ENCODE measurements around the gene LCP2. TPM values are rescaled to one million over a fixed set of nuclear protein-coding genes. Genes with fewer than 3 reads are reported as not detected.

LCP2 gene
- total and polyA plus RNA-seq, 2 of the 4 experiments (the other 2 are of a cell fraction): not detected

DNA sequence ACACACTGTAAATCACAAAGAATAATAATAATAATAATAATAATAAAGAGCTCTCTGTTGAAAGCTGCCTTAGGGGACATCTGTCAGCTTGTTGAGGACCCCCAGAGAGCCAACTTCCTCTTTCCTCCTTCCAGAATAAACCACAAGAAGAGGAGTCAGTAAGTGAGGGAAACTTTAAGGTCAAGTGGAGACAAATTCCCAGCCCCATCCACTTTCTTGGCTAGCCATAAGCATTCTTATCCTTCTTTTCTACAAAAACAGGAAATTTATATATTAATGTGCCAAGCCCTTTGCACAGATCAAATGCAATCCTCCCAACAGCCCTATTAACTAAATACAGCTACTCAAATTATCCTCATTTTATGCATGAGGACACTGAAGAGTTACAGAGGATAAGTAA is 74.2 kb downstream of the LCP2 start:
- ATAC-seq (ENCODE audit: low read depth) (no peak), DNase-seq (no peak)
- H3K79me1 ChIP-seq (ENCODE audit: low read depth in 1 of 2, low read length in 2 of 2): no peaks in the 10 kb centered on the region
- H2BK20ac ChIP-seq (ENCODE audit: low read depth, low read length): no peak overlapping the region
- in situ Hi-C loops (cut with MboI; ENCODE audit: low sequenced_read_pairs) (loop anchor here (10.0 kb wide), 1 partner anchor 201 kb away; no protein-coding TSS in a partner anchor), intact Hi-C loops (cut with micrococcal nuclease) (loop anchor here (2.0 kb wide), 1 partner anchor 73 kb away; no protein-coding TSS in a partner anchor), dilution Hi-C loops (cut with HindIII; ENCODE audit: low sequenced_read_pairs, unreplicated experiment) (no loop called here)
- POLR2A ChIA-PET (ENCODE audit: unreplicated experiment): no interaction called here
- H4K8ac ChIP-seq (ENCODE audit: low read depth in 2 of 2, low read length in 2 of 2): no peak overlapping the region
- no peak overlapping the region for H2AFZ ChIP-seq (replicated peaks; ENCODE audit: low read length, poor library complexity)
- H3K27me3 ChIP-seq (ENCODE audit: control insufficient read depth, insufficient read depth, low read length): no peaks in the 10 kb centered on the region
- H3K9ac ChIP-seq (ENCODE audit: low read depth, low read length): no peak overlapping the region
- H2BK120ac ChIP-seq (ENCODE audit: low read depth, low read length): no peak overlapping the region
- H3K18ac ChIP-seq (ENCODE audit: low read depth, low read length): no peak overlapping the region
- BruUV-seq (replicated peaks): no TSS peak
- no peak overlapping the region for H3K14ac ChIP-seq (replicated peaks; ENCODE audit: low read depth, low read length)
- H3K4me2 ChIP-seq (ENCODE audit: low read depth, low read length): no peak overlapping the region
- no peak overlapping the region for H4K91ac ChIP-seq (ENCODE audit: insufficient read depth, low read depth, low read length)
- no peak overlapping the region for H2BK15ac ChIP-seq (ENCODE audit: low read depth, low read length)
- H2BK5ac ChIP-seq (ENCODE audit: low read depth, low read length, poor library complexity, severe bottlenecking): no peak overlapping the region
- no peaks in the 10 kb centered on the region for H3K9me3 ChIP-seq (ENCODE audit: control insufficient read depth, insufficient read depth, low read length)
- no peak overlapping the region for H2AK9ac ChIP-seq (replicated peaks; ENCODE audit: low read depth, low read length, poor library complexity)
- H3K4me1 ChIP-seq (ENCODE audit: control insufficient read depth, insufficient read depth, low read length): no peaks in the 10 kb centered on the region
- H2AK5ac ChIP-seq (ENCODE audit: low read depth, low read length): no peak overlapping the region
- H3K56ac ChIP-seq (ENCODE audit: extremely low read depth, insufficient read depth, low read length): no peak overlapping the region
- H3K27ac ChIP-seq (ENCODE audit: insufficient read depth, low read length): no peak overlapping the region
- no peak overlapping the region for H3K23ac ChIP-seq (ENCODE audit: low read depth, low read length)
- TF ChIP-seq FOS (IDR thresholded peaks at IDR 0.05; ENCODE audit: low read depth, low read length) (no peak), RCOR1 (IDR thresholded peaks at IDR 0.05; ENCODE audit: insufficient replicate concordance, low read length) (no peak), MAFK (IDR thresholded peaks at IDR 0.05; ENCODE audit: low read depth, low read length) (no peak), SMC3 (IDR thresholded peaks at IDR 0.05; ENCODE audit: low read depth, low read length) (no peak), MAZ (IDR thresholded peaks at IDR 0.05; ENCODE audit: borderline replicate concordance, low read depth, low read length) (no peak), CHD1 (IDR thresholded peaks at IDR 0.05; ENCODE audit: low read depth, low read length) (no peak), CEBPB (IDR thresholded peaks at IDR 0.05; ENCODE audit: low read depth, low read length) (no peak), CTCF (conservative IDR thresholded peaks at IDR 0.05; ENCODE audit: low read depth, low read length) (no peak), NFE2L2 (IDR thresholded peaks at IDR 0.05; ENCODE audit: low read depth, low read length) (no peak), BHLHE40 (IDR thresholded peaks at IDR 0.05; ENCODE audit: low read depth, low read length) (no peak), RAD21 (IDR thresholded peaks at IDR 0.05; ENCODE audit: low read length) (no peak)
- TF ChIP-seq, protein P1, sequence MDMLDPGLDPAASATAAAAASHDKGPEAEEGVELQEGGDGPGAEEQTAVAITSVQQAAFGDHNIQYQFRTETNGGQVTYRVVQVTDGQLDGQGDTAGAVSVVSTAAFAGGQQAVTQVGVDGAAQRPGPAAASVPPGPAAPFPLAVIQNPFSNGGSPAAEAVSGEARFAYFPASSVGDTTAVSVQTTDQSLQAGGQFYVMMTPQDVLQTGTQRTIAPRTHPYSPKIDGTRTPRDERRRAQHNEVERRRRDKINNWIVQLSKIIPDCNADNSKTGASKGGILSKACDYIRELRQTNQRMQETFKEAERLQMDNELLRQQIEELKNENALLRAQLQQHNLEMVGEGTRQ (IDR thresholded peaks at IDR 0.05; ENCODE audit: low read depth, low read length): no peak
- TF ChIP-seq, protein P2, sequence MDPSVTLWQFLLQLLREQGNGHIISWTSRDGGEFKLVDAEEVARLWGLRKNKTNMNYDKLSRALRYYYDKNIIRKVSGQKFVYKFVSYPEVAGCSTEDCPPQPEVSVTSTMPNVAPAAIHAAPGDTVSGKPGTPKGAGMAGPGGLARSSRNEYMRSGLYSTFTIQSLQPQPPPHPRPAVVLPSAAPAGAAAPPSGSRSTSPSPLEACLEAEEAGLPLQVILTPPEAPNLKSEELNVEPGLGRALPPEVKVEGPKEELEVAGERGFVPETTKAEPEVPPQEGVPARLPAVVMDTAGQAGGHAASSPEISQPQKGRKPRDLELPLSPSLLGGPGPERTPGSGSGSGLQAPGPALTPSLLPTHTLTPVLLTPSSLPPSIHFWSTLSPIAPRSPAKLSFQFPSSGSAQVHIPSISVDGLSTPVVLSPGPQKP (IDR thresholded peaks at IDR 0.05; ENCODE audit: borderline replicate concordance, low read depth, low read length): no peak
- no peaks in the 10 kb centered on the region for H4K20me1 ChIP-seq (ENCODE audit: insufficient read depth, low read length)
- H3K4ac ChIP-seq (ENCODE audit: low read depth, low read length): no peak overlapping the region
- H3K9me1 ChIP-seq (ENCODE audit: insufficient read depth, low read length): no peaks in the 10 kb centered on the region
- H3K4me3 ChIP-seq (ENCODE audit: insufficient read depth, low read depth, low read length): no peak overlapping the region
- H3K36me3 ChIP-seq (ENCODE audit: control insufficient read depth, insufficient read depth, low read length): no peaks in the 10 kb centered on the region
- H4K5ac ChIP-seq (ENCODE audit: low read depth, low read length): no peak overlapping the region
- CTCF ChIA-PET: no interaction called here
